Neural cell (in vitro differentiated cells): ENCODE data around the gene RFT1. TPM values are rescaled to one million over a fixed set of nuclear protein-coding genes. Genes with fewer than 3 reads are reported as not detected.

Source experiments
- H2AFZ ChIP-seq: fragments of 200-600, 300-800 bp; sonication (generic), shearing (Covaris generic); 2 replicates; pipeline ENCODE4 v1.6.0; 2014; ENCODE audit warnings: low read depth, mild to moderate bottlenecking, antibody characterized with exemption, low read length, moderate library complexity
- H3F3A ChIP-seq: fragments of 200-600 bp; shearing (Covaris generic); 2 replicates; pipeline ENCODE4 v1.6.1; 2016; ENCODE audit warnings: mild to moderate bottlenecking, moderate library complexity, mixed read lengths, antibody characterized with exemption, low read length; ENCODE audit not compliant: insufficient read depth, poor library complexity, severe bottlenecking
- H3K27ac ChIP-seq: fragments of 200-600, 300-800 bp; sonication (generic), shearing (Covaris generic); 2 replicates; pipeline ENCODE4 v1.5.1; 2014; ENCODE audit warnings: mild to moderate bottlenecking, low read length, moderate library complexity
- H3K27me3 ChIP-seq: fragments of 300-800, 200-600 bp; sonication (generic), shearing (Covaris generic); 2 replicates; pipeline ENCODE4 v1.6.0; 2014; ENCODE audit warnings: mild to moderate bottlenecking, low read depth, low read length, moderate library complexity; ENCODE audit not compliant: insufficient read depth
- H3K36me3 ChIP-seq: fragments of 300-800, 200-600 bp; sonication (generic), shearing (Covaris generic); 2 replicates; pipeline ENCODE4 v1.5.1; 2014; ENCODE audit warnings: mild to moderate bottlenecking, antibody characterized with exemption, low read length, moderate library complexity; ENCODE audit not compliant: insufficient read depth
- H3K4me2 ChIP-seq: fragments of 300-800, 200-600 bp; sonication (generic), shearing (Covaris generic); 2 replicates; pipeline ENCODE4 v1.6.0; 2014; ENCODE audit warnings: mild to moderate bottlenecking, low read length
- H3K4me3 ChIP-seq: fragments of 300-800, 200-600 bp; sonication (generic), shearing (Covaris generic); 2 replicates; pipeline ENCODE4 v1.5.1; 2014; ENCODE audit warnings: mild to moderate bottlenecking, low read length, moderate library complexity
- H3K79me2 ChIP-seq: fragments of 200-600 bp; shearing (Covaris generic); replicated peaks from 2 replicates; pipeline ENCODE4 v1.6.0; 2014; ENCODE audit warnings: mild to moderate bottlenecking, low read length, moderate library complexity; ENCODE audit not compliant: insufficient read depth
- H3K9ac ChIP-seq: fragments of 300-800, 200-600 bp; sonication (generic), shearing (Covaris generic); 2 replicates; pipeline ENCODE4 v1.6.1; 2016; ENCODE audit warnings: mild to moderate bottlenecking, low read length, mixed read lengths
- H3K9me2 ChIP-seq: fragments of 200-600 bp; shearing (Covaris generic); 2 replicates; pipeline ENCODE4 v1.6.1; 2016; ENCODE audit warnings: mild to moderate bottlenecking, low read length, mixed read lengths; ENCODE audit not compliant: insufficient read depth
- H3K9me3 ChIP-seq: fragments of 200-600, 300-800 bp; sonication (generic), shearing (Covaris generic); 2 replicates; pipeline ENCODE4 v1.6.1; 2016; ENCODE audit warnings: mild to moderate bottlenecking, mixed run types, low read length, moderate library complexity, mixed read lengths
- H4K20me1 ChIP-seq: fragments of 200-600 bp; shearing (Covaris generic); 2 replicates; pipeline ENCODE4 v1.6.1; 2016; ENCODE audit warnings: mild to moderate bottlenecking, mixed run types; ENCODE audit not compliant: insufficient read depth
- EP300 ChIP-seq: fragments of 450-650 bp; conservative IDR thresholded peaks from 2 replicates; pipeline ENCODE4 v1.6.1; 2014; ENCODE audit warnings: antibody characterized with exemption, mild to moderate bottlenecking, moderate library complexity; ENCODE audit not compliant: poor library complexity, severe bottlenecking
- EZH2 ChIP-seq: fragments of 200-600, 300-800 bp; shearing (Covaris generic), sonication (generic); IDR thresholded peaks from 2 replicates; pipeline ENCODE4 v1.6.1; 2014; ENCODE audit warnings: antibody characterized with exemption, low read length, borderline replicate concordance, mild to moderate bottlenecking; ENCODE audit not compliant: insufficient read depth, poor library complexity, severe bottlenecking
- MXI1 ChIP-seq: fragments of 450-650 bp; conservative IDR thresholded peaks from 2 replicates; pipeline ENCODE4 v1.6.1; 2014; ENCODE audit warnings: antibody characterized with exemption, mild to moderate bottlenecking; ENCODE audit not compliant: poor library complexity, severe bottlenecking
- POLR2AphosphoS5 ChIP-seq: IDR thresholded peaks from 2 replicates; pipeline ENCODE4 v1.6.1; 2012
- RAD21 ChIP-seq: fragments of 450-650 bp; conservative IDR thresholded peaks from 2 replicates; pipeline ENCODE4 v1.6.1; 2014; ENCODE audit warnings: antibody characterized with exemption, mild to moderate bottlenecking, moderate library complexity
- SMC3 ChIP-seq: fragments of 450-650 bp; conservative IDR thresholded peaks from 2 replicates; pipeline ENCODE4 v1.6.1; 2014; ENCODE audit warnings: antibody characterized with exemption, mild to moderate bottlenecking, moderate library complexity; ENCODE audit not compliant: poor library complexity
- TAF1 ChIP-seq: IDR thresholded peaks from 2 replicates; pipeline ENCODE4 v1.6.1; 2012; ENCODE audit warnings: low read depth
- polyA plus RNA-seq: library from polyadenylated mRNA; depleted of rRNA; stranded (reverse); fragments of >200 nt; gene quantifications from 2 replicates; pipeline ENCODE4 v1.2.3, GENCODE V29; 2014
- TF ChIP-seq, protein P1 (sequence below): IDR thresholded peaks from 2 replicates; pipeline ENCODE4 v1.6.1; 2012; ENCODE audit warnings: borderline replicate concordance
- TF ChIP-seq, protein P2 (sequence below): fragments of 450-650 bp; IDR thresholded peaks from 2 replicates; pipeline ENCODE4 v1.5.1; 2014; ENCODE audit warnings: antibody characterized with exemption, mild to moderate bottlenecking, moderate library complexity; ENCODE audit not compliant: poor library complexity, severe bottlenecking

RFT1 gene
- polyA plus RNA-seq, 1 donor from 2014 or later = 6.1 TPM

DNA sequence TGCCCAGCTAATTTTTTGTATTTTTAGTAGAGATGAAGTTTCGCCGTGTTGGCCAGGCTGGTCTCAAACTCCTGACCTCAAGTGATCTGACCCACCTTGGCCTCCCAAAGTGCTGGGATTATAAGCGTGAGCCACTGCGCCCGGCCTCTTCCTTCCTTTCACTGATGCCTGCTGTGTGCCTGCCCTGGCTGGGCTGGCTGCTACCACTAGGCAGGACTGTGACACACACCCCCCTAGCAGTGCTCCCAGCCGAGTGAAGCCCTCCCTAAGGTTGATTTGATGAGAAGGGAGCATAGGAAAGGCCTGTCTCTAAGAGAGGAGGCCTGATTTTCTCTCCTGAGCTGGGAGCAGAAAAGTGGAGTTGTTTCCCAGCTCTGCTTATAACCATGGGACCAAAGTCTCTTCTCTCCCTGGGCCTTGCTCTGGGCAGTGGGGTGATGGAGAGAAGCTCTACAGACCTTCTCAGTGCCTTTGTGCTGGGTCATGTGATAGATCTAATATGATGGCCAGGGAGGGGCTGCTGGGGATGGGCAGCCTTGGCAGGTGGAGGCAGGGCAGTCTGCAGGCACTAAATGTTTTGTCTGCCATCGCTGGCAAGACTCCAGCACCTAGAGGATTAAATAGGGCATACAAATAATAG, 64.3 kb downstream of the RFT1 start (continued):
- TF ChIP-seq, protein P1, sequence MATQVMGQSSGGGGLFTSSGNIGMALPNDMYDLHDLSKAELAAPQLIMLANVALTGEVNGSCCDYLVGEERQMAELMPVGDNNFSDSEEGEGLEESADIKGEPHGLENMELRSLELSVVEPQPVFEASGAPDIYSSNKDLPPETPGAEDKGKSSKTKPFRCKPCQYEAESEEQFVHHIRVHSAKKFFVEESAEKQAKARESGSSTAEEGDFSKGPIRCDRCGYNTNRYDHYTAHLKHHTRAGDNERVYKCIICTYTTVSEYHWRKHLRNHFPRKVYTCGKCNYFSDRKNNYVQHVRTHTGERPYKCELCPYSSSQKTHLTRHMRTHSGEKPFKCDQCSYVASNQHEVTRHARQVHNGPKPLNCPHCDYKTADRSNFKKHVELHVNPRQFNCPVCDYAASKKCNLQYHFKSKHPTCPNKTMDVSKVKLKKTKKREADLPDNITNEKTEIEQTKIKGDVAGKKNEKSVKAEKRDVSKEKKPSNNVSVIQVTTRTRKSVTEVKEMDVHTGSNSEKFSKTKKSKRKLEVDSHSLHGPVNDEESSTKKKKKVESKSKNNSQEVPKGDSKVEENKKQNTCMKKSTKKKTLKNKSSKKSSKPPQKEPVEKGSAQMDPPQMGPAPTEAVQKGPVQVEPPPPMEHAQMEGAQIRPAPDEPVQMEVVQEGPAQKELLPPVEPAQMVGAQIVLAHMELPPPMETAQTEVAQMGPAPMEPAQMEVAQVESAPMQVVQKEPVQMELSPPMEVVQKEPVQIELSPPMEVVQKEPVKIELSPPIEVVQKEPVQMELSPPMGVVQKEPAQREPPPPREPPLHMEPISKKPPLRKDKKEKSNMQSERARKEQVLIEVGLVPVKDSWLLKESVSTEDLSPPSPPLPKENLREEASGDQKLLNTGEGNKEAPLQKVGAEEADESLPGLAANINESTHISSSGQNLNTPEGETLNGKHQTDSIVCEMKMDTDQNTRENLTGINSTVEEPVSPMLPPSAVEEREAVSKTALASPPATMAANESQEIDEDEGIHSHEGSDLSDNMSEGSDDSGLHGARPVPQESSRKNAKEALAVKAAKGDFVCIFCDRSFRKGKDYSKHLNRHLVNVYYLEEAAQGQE = no peak
- TF ChIP-seq RAD21 = no peak

DNA sequence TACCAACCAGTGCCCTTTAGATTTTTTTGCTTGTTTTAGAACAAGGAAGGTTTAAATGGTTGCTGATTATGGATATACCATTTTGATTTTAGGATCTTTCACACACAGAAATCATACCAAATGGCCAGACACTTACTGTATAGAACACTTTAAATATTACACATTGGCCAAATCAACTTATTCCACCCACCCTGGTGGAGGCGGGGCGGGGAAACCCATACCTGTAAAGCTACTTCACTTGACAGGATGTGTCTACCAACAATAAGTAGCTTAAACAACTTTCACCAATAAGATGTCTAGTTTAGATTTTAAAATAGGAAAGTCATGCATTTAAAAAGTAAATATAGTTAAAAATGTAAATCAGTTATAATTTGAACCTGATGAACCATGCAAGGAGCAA, 67.3 kb downstream of the RFT1 start:
- TF ChIP-seq EZH2 (no peak), MXI1 (no peak), TAF1 (no peak), SMC3 (no peak), EP300 (no peak)
- TF ChIP-seq, protein P1 = no peak

DNA sequence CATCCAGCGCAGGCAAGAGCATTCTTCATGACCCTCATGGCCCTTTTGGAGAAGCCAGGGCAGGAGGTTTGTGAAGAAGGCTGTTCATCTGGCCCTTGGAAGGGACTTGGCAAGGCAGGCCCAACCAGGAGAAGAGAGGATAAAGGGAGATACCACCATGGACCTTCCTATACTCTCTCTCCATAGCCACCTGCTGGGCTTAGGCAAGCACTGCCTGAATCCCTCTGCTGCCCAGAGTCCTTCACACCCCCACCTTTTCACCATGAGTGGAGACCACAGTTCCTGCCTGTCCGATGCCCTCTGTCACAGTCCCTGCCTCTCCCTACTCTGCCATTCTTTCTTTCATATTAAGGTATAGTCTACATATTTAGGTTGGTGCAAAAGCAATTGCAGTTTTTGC, 73.8 kb downstream of the RFT1 start:
- Histone ChIP-seq H2AFZ (no peak overlapping the region), H3K36me3 (no peaks in the 10 kb centered on the region), H3K9me3 (no peaks in the 10 kb centered on the region), H3K9me2 (no peaks in the 10 kb centered on the region), H3K79me2 (no peaks in the 10 kb centered on the region), H3K9ac (no peak overlapping the region), H3K4me3 (no peak overlapping the region), H3K27ac (no peak overlapping the region), H3K4me2 (no peak overlapping the region), H3K27me3 (no peaks in the 10 kb centered on the region), H4K20me1 (no peaks in the 10 kb centered on the region), H3F3A (no peaks in the 10 kb centered on the region)
- TF ChIP-seq TAF1 (no peak), SMC3 (no peak), EP300 (no peak), MXI1 (no peak), RAD21 (no peak), POLR2AphosphoS5 (no peak), EZH2 (no peak)
- TF ChIP-seq, protein P2, sequence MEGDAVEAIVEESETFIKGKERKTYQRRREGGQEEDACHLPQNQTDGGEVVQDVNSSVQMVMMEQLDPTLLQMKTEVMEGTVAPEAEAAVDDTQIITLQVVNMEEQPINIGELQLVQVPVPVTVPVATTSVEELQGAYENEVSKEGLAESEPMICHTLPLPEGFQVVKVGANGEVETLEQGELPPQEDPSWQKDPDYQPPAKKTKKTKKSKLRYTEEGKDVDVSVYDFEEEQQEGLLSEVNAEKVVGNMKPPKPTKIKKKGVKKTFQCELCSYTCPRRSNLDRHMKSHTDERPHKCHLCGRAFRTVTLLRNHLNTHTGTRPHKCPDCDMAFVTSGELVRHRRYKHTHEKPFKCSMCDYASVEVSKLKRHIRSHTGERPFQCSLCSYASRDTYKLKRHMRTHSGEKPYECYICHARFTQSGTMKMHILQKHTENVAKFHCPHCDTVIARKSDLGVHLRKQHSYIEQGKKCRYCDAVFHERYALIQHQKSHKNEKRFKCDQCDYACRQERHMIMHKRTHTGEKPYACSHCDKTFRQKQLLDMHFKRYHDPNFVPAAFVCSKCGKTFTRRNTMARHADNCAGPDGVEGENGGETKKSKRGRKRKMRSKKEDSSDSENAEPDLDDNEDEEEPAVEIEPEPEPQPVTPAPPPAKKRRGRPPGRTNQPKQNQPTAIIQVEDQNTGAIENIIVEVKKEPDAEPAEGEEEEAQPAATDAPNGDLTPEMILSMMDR = no peak
- TF ChIP-seq, protein P1 = no peak

More for the DNA sequence above, 67.3 kb downstream of the RFT1 start:
- H3K9me2 ChIP-seq = no peaks in the 10 kb centered on the region
- H3F3A ChIP-seq = no peaks in the 10 kb centered on the region
- no peaks in the 10 kb centered on the region for H4K20me1 ChIP-seq
- H3K27ac ChIP-seq = no peak overlapping the region
- H2AFZ ChIP-seq = no peak overlapping the region
- H3K27me3 ChIP-seq = no peaks in the 10 kb centered on the region
- H3K9ac ChIP-seq = no peak overlapping the region
- H3K36me3 ChIP-seq = no peaks in the 10 kb centered on the region
- no peaks in the 10 kb centered on the region for H3K79me2 ChIP-seq
- no peaks in the 10 kb centered on the region for H3K9me3 ChIP-seq
- H3K4me2 ChIP-seq = no peak overlapping the region
- no peak overlapping the region for H3K4me3 ChIP-seq
